H1 (cell line): ENCODE measurements around the gene LTBP1.

Source experiments
- EP300 ChIP-seq, 2 experiments: IDR thresholded peaks; 1 replicate in 1 of 2; 2 replicates in 1 of 2; pipeline ENCODE4 v1.6.1; 2011 to 2012; ENCODE audit warnings: low read depth in 2 of 2, low read length in 2 of 2, mild to moderate bottlenecking in 2 of 2, borderline replicate concordance in 1 of 2, inconsistent platforms in 1 of 2, moderate library complexity in 1 of 2
- FOSL1 ChIP-seq: IDR thresholded peaks from 2 replicates; pipeline ENCODE4 v1.6.1; 2011; ENCODE audit warnings: mild to moderate bottlenecking, low read depth, low read length, moderate library complexity; ENCODE audit not compliant: insufficient read depth
- GABPA ChIP-seq: IDR thresholded peaks from 2 replicates; pipeline ENCODE4 v1.6.1; 2011; ENCODE audit warnings: mild to moderate bottlenecking, low read length, moderate library complexity, borderline replicate concordance; ENCODE audit not compliant: insufficient read depth
- POLR2A ChIP-seq, 2 experiments: IDR thresholded peaks; 1 replicate in 1 of 2; 2 replicates in 1 of 2; pipeline ENCODE4 v1.6.1; 2011; ENCODE audit warnings: low read depth in 2 of 2, low read length in 2 of 2, mild to moderate bottlenecking in 2 of 2; ENCODE audit errors: control extremely low read depth in 1 of 2
- POLR2AphosphoS5 ChIP-seq: IDR thresholded peaks from 2 replicates; pipeline ENCODE4 v1.6.1; 2011; ENCODE audit warnings: low read depth, low read length
- RAD21 ChIP-seq, 2 experiments: IDR thresholded peaks in 1 of 2; conservative IDR thresholded peaks in 1 of 2; 2 replicates each; pipeline ENCODE4 v1.6.1; 2011; ENCODE audit warnings: low read depth in 2 of 2, low read length in 2 of 2, improper control_type of control experiment in 1 of 2, inconsistent platforms in 1 of 2, mild to moderate bottlenecking in 1 of 2, moderate library complexity in 1 of 2
- SP2 ChIP-seq: IDR thresholded peaks from 2 replicates; pipeline ENCODE4 v1.6.1; 2012; ENCODE audit warnings: mild to moderate bottlenecking, low read length, inconsistent platforms
- TAF1 ChIP-seq: IDR thresholded peaks from 2 replicates; pipeline ENCODE4 v1.6.1; 2011; ENCODE audit warnings: mild to moderate bottlenecking, low read depth, low read length
- TCF12 ChIP-seq: IDR thresholded peaks from 2 replicates; pipeline ENCODE4 v1.6.1; 2011; ENCODE audit warnings: low read depth, mild to moderate bottlenecking, low read length
- YY1 ChIP-seq: IDR thresholded peaks from 2 replicates; pipeline ENCODE4 v1.6.1; 2011; ENCODE audit warnings: low read depth, mild to moderate bottlenecking, low read length
- ZNF274 ChIP-seq: IDR thresholded peaks from 2 replicates; pipeline ENCODE4 v1.7.0; 2012; ENCODE audit warnings: low read length, borderline replicate concordance; ENCODE audit errors: extremely low read depth
- TF ChIP-seq, protein P1 (sequence below), 3 experiments: IDR thresholded peaks; 1 replicate in 2 of 3; 2 replicates in 1 of 3; pipeline versions ENCODE4 v1.5.1 to v1.6.1; 2011; ENCODE audit warnings: low read length in 3 of 3, mild to moderate bottlenecking in 3 of 3, inconsistent platforms in 2 of 3, low read depth in 1 of 3, moderate library complexity in 1 of 3; ENCODE audit not compliant: insufficient read depth in 1 of 3; ENCODE audit errors: control extremely low read depth in 1 of 3

DNA sequence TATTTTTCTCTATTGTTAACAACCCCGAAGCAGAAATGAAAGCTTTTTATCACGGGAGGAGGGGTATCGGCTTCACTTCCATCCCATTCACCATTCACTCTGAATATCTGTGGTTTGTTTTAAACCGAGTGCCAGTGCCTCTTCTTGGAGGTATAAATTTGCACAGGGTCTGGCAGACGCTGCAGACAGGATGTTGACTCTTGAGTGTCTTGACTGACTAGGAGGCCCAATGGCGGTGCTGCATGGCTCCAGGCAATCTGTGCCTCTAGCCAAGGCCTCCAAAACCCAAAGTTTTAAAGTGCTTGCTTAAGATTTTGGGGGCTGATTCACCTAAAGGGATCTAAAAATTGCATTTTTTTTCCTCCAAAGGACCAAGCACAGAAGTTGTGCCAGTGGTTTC, 183.8 kb downstream of the LTBP1 start:
- TF ChIP-seq TAF1 (no peak), GABPA (no peak), FOSL1 (no peak), ZNF274 (no peak), POLR2AphosphoS5 (no peak), EP300 (IDR thresholded peaks at IDR 0.05; ENCODE audit: borderline replicate concordance in 1 of 2, low read depth in 2 of 2, low read length in 2 of 2) (no peak), TCF12 (no peak), POLR2A (IDR thresholded peaks at IDR 0.05; ENCODE audit: control extremely low read depth in 1 of 2, low read depth in 2 of 2, low read length in 2 of 2) (no peak), RAD21 (IDR thresholded peaks at IDR 0.05 in 1 of 2, conservative IDR thresholded peaks at IDR 0.05 in 1 of 2; ENCODE audit: low read depth in 2 of 2, low read length in 2 of 2) (no peak), SP2 (no peak), YY1 (no peak)
- TF ChIP-seq, protein P1, sequence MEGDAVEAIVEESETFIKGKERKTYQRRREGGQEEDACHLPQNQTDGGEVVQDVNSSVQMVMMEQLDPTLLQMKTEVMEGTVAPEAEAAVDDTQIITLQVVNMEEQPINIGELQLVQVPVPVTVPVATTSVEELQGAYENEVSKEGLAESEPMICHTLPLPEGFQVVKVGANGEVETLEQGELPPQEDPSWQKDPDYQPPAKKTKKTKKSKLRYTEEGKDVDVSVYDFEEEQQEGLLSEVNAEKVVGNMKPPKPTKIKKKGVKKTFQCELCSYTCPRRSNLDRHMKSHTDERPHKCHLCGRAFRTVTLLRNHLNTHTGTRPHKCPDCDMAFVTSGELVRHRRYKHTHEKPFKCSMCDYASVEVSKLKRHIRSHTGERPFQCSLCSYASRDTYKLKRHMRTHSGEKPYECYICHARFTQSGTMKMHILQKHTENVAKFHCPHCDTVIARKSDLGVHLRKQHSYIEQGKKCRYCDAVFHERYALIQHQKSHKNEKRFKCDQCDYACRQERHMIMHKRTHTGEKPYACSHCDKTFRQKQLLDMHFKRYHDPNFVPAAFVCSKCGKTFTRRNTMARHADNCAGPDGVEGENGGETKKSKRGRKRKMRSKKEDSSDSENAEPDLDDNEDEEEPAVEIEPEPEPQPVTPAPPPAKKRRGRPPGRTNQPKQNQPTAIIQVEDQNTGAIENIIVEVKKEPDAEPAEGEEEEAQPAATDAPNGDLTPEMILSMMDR (IDR thresholded peaks at IDR 0.05; ENCODE audit: control extremely low read depth in 1 of 3, insufficient read depth in 1 of 3, low read depth in 1 of 3, low read length in 3 of 3): no peak
